Gastrocnemius medialis (tissue), 4 donors: ENCODE data around the gene C3orf22.

ENCODE experiments used
- POLR2A ChIP-seq, 2 donors: fragments of 450-650 bp; IDR thresholded peaks; one replicate each; pipeline ENCODE4 v1.6.1; 2017; ENCODE audit warnings: antibody characterized with exemption in 2 of 2, mild to moderate bottlenecking in 2 of 2, moderate library complexity in 2 of 2
- TF ChIP-seq, protein P1 (sequence below), 5 experiments: fragments of 450-650 bp in 3 of 5; fragments of 200-600 bp in 2 of 5; sonication (generic) in 2 of 5; IDR thresholded peaks in 4 of 5; conservative IDR thresholded peaks in 1 of 5; 1 replicate in 4 of 5; 2 replicates in 1 of 5; pipeline ENCODE4 v1.5.1; 2016 to 2019; ENCODE audit warnings: antibody characterized with exemption in 5 of 5, mild to moderate bottlenecking in 3 of 5, moderate library complexity in 3 of 5

DNA sequence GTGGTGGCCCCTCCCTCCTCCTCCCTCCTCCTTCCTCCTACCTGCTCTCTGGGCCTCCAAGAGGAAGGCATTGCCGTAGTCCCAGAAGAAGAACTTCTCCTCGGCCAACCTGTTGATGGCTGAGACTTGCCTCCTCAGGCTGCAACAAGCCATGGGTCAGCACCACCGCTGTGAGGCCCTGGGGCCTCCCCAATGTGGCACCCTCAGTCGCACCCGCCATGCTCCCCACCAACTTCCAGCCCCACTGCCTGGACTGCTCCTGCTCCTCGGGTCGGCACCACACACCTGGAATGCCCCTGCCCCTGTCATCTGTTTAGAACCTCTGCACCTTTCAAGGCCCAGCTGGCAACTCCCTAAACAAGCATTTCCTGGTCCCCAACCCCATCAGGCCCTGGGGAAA lies 58.7 kb downstream of the C3orf22 start:
- TF ChIP-seq, protein P1, sequence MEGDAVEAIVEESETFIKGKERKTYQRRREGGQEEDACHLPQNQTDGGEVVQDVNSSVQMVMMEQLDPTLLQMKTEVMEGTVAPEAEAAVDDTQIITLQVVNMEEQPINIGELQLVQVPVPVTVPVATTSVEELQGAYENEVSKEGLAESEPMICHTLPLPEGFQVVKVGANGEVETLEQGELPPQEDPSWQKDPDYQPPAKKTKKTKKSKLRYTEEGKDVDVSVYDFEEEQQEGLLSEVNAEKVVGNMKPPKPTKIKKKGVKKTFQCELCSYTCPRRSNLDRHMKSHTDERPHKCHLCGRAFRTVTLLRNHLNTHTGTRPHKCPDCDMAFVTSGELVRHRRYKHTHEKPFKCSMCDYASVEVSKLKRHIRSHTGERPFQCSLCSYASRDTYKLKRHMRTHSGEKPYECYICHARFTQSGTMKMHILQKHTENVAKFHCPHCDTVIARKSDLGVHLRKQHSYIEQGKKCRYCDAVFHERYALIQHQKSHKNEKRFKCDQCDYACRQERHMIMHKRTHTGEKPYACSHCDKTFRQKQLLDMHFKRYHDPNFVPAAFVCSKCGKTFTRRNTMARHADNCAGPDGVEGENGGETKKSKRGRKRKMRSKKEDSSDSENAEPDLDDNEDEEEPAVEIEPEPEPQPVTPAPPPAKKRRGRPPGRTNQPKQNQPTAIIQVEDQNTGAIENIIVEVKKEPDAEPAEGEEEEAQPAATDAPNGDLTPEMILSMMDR (IDR thresholded peaks at IDR 0.05 in 4 of 5, conservative IDR thresholded peaks at IDR 0.05 in 1 of 5) = no peak
- TF ChIP-seq POLR2A (IDR thresholded peaks at IDR 0.05) = no peak
